Measurements from ENCODE around the gene TMEM30A. TPM values are rescaled to one million over a fixed set of nuclear protein-coding genes. Genes with fewer than 3 reads are reported as not detected.
A peak's percentile ranks its signal among the peaks of the same experiment; 100 is the strongest.

The TMEM30A gene
- total and polyA plus RNA-seq, 11 donors, result 21.8 to 86.3 (median 55.9) TPM

DNA sequence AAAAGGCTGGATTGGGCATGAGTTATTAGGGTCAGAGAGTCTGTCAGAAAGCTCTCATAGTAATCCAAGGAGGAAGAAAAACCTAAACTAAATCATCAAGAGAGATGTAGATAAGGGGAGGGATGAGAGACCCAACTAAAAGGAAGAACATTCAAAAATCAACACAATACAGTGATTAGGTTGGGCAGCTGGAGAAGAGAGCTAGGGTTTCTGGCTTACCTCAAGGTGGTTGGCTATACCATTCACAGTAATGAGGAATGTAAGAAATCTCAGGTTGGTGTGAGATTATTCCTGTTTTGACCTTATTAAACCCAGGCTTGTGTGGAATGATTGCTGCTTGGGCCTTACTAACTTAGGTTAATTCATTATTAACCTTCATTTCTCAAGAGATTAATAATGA, 34.8 kb downstream of the TMEM30A start:
- no peak overlapping the region for H3K27ac ChIP-seq
- no peaks in the 10 kb centered on the region for H3K9me3 ChIP-seq
- no peak for DNase-seq
- TF ChIP-seq POLR2A (IDR thresholded peaks at IDR 0.05), result no peak
- TF ChIP-seq, protein P1, sequence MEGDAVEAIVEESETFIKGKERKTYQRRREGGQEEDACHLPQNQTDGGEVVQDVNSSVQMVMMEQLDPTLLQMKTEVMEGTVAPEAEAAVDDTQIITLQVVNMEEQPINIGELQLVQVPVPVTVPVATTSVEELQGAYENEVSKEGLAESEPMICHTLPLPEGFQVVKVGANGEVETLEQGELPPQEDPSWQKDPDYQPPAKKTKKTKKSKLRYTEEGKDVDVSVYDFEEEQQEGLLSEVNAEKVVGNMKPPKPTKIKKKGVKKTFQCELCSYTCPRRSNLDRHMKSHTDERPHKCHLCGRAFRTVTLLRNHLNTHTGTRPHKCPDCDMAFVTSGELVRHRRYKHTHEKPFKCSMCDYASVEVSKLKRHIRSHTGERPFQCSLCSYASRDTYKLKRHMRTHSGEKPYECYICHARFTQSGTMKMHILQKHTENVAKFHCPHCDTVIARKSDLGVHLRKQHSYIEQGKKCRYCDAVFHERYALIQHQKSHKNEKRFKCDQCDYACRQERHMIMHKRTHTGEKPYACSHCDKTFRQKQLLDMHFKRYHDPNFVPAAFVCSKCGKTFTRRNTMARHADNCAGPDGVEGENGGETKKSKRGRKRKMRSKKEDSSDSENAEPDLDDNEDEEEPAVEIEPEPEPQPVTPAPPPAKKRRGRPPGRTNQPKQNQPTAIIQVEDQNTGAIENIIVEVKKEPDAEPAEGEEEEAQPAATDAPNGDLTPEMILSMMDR (IDR thresholded peaks at IDR 0.05), result no peak
- intact Hi-C loops (cut with DNase I), result no loop called here
- H3K27me3 ChIP-seq, result no peaks in the 10 kb centered on the region
- H3K4me1 ChIP-seq, result no peaks in the 10 kb centered on the region
- ATAC-seq, result no peak
- H3K36me3 ChIP-seq, result peaks cover 0 to 32% (median 12%) of the 10 kb centered on the region in 9 donors
- no peak overlapping the region for H3K4me3 ChIP-seq

DNA sequence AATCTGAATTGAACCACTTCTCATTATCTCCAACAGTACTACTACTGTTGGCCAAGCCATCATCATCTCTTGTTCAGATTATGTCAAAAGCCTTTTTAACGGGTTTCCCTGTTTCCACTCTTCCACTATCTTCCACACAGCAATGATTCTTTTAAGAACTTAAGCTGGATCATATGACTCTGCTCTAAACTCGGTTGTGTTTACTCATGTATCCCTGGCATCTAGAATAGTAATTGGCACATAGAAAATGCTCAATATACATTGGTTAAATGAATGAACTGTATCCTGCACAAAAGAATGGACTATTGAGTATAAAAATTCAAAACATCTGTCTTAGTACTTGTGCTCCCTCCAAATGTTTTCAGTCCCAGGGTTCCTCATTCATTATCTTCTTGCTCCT, 38.2 kb downstream of the TMEM30A start:
- TF ChIP-seq, protein P1 (IDR thresholded peaks at IDR 0.05), result no peak
- no peak for TF ChIP-seq POLR2A (IDR thresholded peaks at IDR 0.05)
- H3K4me1 ChIP-seq, result peaks cover 0 to 24% (median 15%) of the 10 kb centered on the region in 12 donors
- no peaks in the 10 kb centered on the region for H3K27me3 ChIP-seq
- no peaks in the 10 kb centered on the region for H3K9me3 ChIP-seq
- DNase-seq, result no peak
- no peak overlapping the region for H3K27ac ChIP-seq
- no peak overlapping the region for H3K4me3 ChIP-seq
- intact Hi-C loops (cut with DNase I), result no loop called here
- peaks cover 0 to 4% (median 0%) of the 10 kb centered on the region in 9 donors for H3K36me3 ChIP-seq
- no peak for ATAC-seq
- 35 to 42% (median 37%) methylated on average over 2 of the region's 2 CpGs for WGBS, 4 donors

DNA sequence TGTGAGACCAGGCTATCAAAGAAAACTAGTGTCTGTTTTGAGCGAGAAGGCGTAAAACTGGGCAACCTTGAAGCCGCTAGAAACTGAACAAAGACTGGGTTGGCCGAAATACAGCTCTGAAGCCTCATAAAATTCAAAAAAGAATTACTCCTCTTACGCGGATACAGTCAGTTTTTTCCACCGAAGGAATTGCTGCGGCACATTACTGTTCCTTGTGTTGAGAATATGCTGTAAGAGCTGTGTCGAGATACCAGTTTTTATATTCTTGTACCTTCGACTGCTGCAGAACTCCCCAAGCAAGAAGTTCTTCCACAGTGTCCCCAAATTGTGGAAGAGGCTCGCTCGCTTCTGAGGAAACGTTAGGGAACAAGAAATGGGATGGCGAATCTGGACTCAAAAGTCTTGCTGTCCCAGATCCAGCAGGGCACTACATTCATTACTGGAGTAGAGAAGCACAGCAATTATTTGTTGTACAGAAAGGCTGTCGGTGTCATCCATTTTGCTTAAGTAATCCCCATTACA, 40.5 kb downstream of the TMEM30A start:
- peak; percentile 3 to 16 (median 12) for ATAC-seq
- peaks cover 0 to 27% (median 20%) of the 10 kb centered on the region in 9 donors for H3K36me3 ChIP-seq
- peak overlapping the region; percentile 80 to 96 (median 91) for H3K27ac ChIP-seq
- intact Hi-C loops (cut with DNase I), result no loop called here
- no peak for DNase-seq
- TF ChIP-seq POLR2A (IDR thresholded peaks at IDR 0.05), result no peak
- TF ChIP-seq, protein P1 (IDR thresholded peaks at IDR 0.05), result no peak
- no peaks in the 10 kb centered on the region for H3K27me3 ChIP-seq
- peaks cover 0 to 38% (median 22%) of the 10 kb centered on the region in 12 donors for H3K4me1 ChIP-seq
- H3K4me3 ChIP-seq, result peak overlapping the region; percentile 33 to 87 (median 82)
- 16 to 25% (median 24%) methylated on average over 15 of the region's 15 CpGs for WGBS, 4 donors
- H3K9me3 ChIP-seq, result no peaks in the 10 kb centered on the region

DNA sequence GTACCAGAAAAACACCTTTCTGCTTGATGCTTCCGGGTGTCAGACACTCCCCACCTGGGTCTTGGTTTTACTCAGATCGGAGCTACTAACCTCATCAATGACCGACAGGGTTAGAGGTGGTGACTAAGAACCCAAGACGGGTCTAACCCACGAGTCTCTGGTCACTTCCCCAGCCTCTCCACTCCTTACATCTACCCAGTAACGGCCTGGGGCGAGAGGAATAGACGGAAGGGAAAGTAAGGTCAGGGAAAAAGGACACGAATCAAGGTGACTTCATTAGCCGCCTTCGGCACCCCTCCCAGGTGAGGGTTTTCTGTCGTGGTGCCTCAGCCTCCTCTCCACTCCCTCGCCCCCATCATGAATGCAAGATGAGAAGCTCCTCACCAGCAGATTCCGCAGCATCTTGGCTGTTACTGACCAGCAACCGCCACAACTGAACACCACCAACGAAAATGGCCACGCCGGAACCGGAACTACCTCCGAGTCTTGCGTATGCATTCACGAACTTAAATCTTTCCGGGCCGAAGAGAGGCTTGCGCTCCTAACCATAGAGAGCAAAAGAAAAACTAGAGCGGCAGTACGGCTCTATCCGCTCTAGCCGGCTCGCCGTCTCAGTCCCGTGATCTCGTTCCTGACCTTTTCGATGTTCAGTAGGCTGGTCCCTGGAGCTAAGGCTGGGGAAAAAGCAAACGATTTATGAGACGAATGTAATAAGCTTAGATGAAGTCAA, 41.1 kb downstream of the TMEM30A start, which contains the start of gene COX7A2:
COX7A2 (minus strand) TSS at position 469 of the 730 bp plus-strand sequence; CDS start at position 402, 67 bp downstream.
- ATAC-seq (peak; percentile 98 to 99 (median 98)), DNase-seq (peak; percentile 89 to 92 (median 91))
- peak within 1 kb of the TSS; percentile 80 to 96 (median 91) for H3K27ac ChIP-seq
- H3K27me3 ChIP-seq, result no peaks in the 10 kb centered on the region
- TF ChIP-seq, protein P1 (IDR thresholded peaks at IDR 0.05), result peak in 1 of 12 donors; percentile 13
- peak in 1 of 2 donors; percentile 73 for TF ChIP-seq POLR2A (IDR thresholded peaks at IDR 0.05)
- no peaks in the 10 kb centered on the region for H3K9me3 ChIP-seq
- H3K4me3 ChIP-seq, result peak within 1 kb of the TSS; percentile 33 to 87 (median 82)
- H3K36me3 ChIP-seq, result peaks cover 0 to 33% (median 27%) of the 10 kb centered on the region in 9 donors
- H3K4me1 ChIP-seq, result peaks cover 0 to 38% (median 22%) of the 10 kb centered on the region in 12 donors
- 0 to 1% (median 0%) methylated on average over 36 of the region's 36 CpGs for WGBS, 4 donors
- intact Hi-C loops (cut with DNase I), result no loop called here

All from heart left ventricle (tissue), 16 donors.